ACC112 (cell line): ENCODE data around the gene HOMER3.
A peak's percentile ranks its signal among the peaks of the same experiment; 100 is the strongest.

Experiments
- H2AFZ ChIP-seq: fragments of 200-600 bp; sonication (generic); one replicate; pipeline ENCODE4 v1.6.0; 2017; ENCODE audit warnings: antibody characterized with exemption, low read length; ENCODE audit not compliant: unreplicated experiment
- H3K27ac ChIP-seq: fragments of 200-600 bp; sonication (generic); 2 replicates; pipeline ENCODE4 v1.5.1; 2014; ENCODE audit warnings: low read depth, mild to moderate bottlenecking, antibody characterized with exemption, low read length, moderate library complexity
- H3K27me3 ChIP-seq: fragments of 200-600 bp; sonication (generic); 2 replicates; pipeline ENCODE4 v1.6.1; 2014; ENCODE audit warnings: mild to moderate bottlenecking, antibody characterized with exemption, low read length, moderate library complexity, mixed read lengths; ENCODE audit not compliant: insufficient read depth
- H3K36me3 ChIP-seq: fragments of 200-600 bp; sonication (generic); 2 replicates; pipeline ENCODE4 v1.6.1; 2016; ENCODE audit warnings: mild to moderate bottlenecking, antibody characterized with exemption, low read length, moderate library complexity, mixed read lengths; ENCODE audit not compliant: insufficient read depth
- H3K4me1 ChIP-seq: fragments of 200-600 bp; sonication (generic); one replicate; pipeline ENCODE4 v1.6.1; 2016; ENCODE audit warnings: low read length, mixed read lengths; ENCODE audit not compliant: insufficient read depth, unreplicated experiment, control insufficient read depth
- H3K4me3 ChIP-seq: fragments of 200-600 bp; sonication (generic); 2 replicates; pipeline ENCODE4 v1.5.1; 2014; ENCODE audit warnings: mild to moderate bottlenecking, low read depth, low read length
- H3K79me2 ChIP-seq: fragments of 200-600 bp; sonication (generic); one replicate; pipeline ENCODE4 v1.6.0; 2016; ENCODE audit warnings: low read length; ENCODE audit not compliant: control insufficient read depth, unreplicated experiment, insufficient read depth

HOMER3 gene

DNA sequence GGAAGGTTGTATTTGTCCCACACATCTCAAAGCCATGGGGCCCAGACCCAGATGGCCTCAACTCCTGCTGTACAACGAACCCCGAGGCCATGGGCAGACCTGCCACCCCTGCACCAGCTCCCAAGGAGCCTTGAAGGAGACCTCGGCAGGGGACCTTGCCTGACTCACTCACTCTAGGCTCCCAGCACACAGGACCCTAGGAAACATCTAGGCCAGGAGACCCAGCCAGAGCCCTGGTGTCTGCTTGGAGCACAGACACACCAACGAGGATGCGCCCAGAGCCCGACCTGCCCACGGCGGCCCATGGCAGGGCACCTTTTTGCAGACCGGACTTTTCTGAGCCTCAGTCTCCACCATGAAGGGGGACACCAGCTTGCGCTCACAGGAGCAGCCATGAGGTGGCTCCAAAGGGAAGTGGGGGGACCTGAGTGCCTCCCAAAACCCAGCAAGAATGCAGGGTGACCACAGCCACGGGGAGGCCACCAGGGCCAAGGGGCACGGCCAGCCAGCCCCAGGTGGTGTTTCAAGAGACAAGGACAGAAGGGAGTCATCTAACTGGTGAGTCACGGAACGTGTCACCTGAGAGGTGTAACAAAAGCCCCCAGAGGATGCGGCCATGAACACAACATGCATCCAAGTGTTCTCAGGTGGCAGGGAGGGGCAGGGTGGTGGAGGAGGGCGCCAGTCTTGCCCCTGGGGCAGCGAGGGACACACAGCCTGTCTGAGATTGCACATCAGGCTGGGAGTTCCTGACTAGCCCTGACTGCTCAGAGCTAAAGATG lies 40.1 kb downstream of the HOMER3 start:
- Histone ChIP-seq H3K4me3 (no peak overlapping the region), H3K4me1 (no peaks in the 10 kb centered on the region), H3K27ac (no peak overlapping the region), H2AFZ (no peak overlapping the region), H3K79me2 (no peaks in the 10 kb centered on the region), H3K36me3 (no peaks in the 10 kb centered on the region), H3K27me3 (no peaks in the 10 kb centered on the region)

DNA sequence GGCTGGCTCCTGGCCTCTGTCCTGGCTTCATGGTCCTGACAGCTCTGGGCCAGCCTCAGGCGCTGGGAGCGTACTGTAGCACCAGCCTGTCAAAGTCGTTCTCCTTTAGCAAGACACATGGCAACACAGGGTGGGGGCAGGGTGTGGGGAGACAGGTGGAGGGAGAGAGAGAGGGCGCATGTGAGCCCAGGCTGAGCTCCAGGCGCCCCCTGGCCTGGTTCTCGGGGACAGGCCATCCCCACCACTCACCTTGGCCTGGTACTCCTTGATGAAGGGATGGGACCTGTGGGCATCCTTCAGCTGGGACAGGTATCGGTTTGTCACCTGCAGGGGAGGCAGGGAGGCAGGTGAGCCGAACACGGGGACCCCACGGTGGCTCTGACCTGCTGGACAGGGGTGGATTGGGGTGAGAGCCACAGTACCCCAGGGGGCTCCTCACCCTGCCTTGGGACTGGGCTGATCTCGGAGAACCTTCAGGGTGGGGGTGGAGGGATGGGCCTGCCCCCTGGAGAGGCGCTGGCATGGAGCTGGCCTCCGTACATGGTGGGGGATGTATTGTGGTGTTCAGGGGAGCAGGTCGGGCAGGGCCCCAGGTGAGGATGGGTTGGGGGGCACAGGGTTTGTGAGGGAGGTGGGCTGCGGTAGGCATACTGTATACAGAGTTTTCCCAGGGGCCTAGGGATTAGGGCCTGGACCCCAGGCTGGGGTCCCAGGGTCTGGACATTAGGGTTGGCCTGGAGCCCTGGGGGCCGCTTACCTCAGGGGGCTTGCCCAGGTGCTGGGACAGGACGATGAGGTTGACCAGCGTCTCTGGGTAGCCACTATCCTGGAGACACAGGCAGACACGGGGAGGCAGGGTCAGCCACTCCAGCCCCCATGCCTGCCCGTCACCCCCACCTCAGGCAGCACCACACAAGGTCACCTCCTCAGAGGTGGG lies 41.1 kb downstream of the HOMER3 start:
- no peak overlapping the region for H3K4me3 ChIP-seq
- no peak overlapping the region for H3K27ac ChIP-seq
- H3K36me3 ChIP-seq, result no peaks in the 10 kb centered on the region
- no peak overlapping the region for H2AFZ ChIP-seq
- no peaks in the 10 kb centered on the region for H3K79me2 ChIP-seq
- H3K27me3 ChIP-seq, result no peaks in the 10 kb centered on the region
- H3K4me1 ChIP-seq, result no peaks in the 10 kb centered on the region

DNA sequence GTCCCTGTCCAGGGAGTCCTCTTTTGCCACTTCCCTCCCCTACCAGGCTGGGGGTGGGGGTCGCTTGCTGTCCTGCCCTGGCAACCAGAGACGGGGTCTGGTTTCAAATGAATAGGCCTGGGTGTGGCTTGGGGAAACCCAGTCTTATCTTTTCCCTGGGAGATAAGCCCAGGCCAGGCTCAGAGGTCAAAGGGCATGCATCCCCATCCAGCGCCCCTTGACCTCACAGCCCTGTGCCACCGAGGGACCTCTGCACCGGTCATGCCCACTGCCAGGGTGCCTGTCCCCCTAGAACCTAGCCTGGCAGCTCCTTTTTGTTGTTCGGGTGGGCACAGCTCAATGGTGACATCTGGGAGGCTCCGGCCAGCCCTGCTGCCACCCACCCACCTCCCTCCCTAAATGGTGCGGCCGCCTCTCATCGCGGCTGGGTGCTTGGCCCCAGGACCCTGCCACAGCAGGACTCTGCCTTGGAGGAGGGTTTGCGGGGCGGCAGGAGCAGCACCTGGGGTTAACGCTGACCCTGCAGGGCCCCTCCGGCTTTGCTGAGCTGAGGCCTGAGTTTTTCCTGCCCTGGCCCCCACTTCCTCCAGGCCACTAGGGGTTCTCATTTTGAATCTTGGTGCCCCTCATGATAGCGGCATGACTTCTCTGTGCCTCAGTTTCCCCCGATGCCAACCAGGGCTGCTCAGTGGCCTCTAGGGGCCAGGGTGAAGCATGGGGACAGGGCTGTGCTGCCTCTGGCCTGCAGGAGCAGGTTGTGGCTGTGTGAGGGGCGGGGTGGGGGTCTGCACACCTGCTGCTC lies 42.2 kb downstream of the HOMER3 start:
- H3K4me1 ChIP-seq, result peaks cover 3% of the 10 kb centered on the region

DNA sequence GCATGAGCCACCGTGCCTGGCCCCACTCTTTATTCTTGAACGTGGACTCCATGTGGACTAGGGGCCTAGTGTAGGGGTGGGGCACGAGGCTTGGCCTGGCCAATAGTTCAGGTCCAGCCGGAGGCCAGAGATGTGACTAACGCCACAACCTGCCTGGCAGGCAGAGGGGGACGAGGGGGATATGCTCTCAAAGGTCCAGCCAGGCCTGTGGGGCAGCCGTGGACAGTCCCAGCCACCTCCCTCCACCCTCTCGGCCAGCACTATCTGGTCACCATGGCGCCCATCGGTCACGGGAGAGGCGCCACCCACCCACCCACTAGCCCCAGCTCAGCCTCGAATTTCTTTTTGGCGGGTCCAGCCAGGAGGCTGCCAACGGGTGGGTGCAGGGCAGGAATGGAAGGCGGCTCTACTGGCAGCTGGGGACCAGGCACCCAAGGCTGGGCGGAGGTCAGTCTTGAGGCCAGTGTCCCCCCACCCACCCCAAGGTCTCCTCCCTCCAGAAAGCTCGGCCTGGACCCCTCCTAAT lies 42.9 kb downstream of the HOMER3 start:
- H3K79me2 ChIP-seq, result no peaks in the 10 kb centered on the region
- H3K27me3 ChIP-seq, result no peaks in the 10 kb centered on the region
- no peaks in the 10 kb centered on the region for H3K36me3 ChIP-seq
- H3K4me3 ChIP-seq, result no peak overlapping the region
- H3K4me1 ChIP-seq, result peaks cover 3% of the 10 kb centered on the region
- no peak overlapping the region for H3K27ac ChIP-seq
- H2AFZ ChIP-seq, result no peak overlapping the region

More for the DNA sequence above, 42.2 kb downstream of the HOMER3 start:
- no peaks in the 10 kb centered on the region for H3K36me3 ChIP-seq
- H3K27ac ChIP-seq, result no peak overlapping the region
- no peaks in the 10 kb centered on the region for H3K79me2 ChIP-seq
- no peak overlapping the region for H3K4me3 ChIP-seq
- no peaks in the 10 kb centered on the region for H3K27me3 ChIP-seq
- H2AFZ ChIP-seq, result no peak overlapping the region

DNA sequence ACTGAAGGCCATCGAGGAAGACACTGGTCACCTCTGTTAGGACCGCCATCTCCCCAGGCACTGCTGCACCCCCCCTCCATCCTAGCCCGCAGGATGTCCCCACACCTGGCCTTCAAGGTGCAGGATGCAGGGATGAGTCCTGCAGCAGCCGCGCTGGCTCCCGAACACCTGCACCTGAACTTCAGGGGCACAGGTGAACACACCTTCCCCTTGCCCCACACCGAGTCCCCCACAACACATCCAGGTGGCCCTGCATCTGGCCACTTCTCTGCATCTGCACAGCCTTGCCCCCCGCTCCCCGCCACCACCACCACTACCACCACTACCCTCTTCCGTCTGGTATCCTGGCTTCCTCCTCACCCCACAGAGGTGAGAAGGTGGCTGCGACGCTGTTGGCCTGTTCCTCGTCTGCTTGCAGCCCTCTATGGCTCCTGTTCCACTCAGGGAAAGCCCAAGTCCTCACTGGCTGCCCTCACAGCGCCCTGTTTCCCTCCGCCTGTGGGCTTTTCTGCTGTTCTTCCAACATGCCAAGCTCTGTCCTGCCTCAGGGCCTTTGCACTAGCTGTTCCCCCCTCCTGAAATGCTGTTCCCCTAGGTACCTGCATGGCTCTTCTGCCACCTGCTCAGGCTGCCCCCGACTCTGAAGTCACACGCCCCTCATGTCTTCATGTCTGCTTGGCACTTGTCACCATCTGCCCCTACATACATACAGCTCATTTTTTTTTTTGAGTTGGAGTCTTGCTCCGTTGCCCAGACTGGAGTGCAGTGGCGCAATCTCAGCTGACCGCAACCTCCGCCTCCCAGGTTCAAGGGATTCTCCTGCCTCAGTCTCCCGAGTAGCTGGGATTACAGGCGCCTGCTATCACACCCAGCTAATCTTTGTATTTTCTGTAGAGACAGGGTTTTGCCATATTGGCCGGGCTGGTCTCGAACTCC lies 43.7 kb downstream of the HOMER3 start:
- H3K4me3 ChIP-seq, result no peak overlapping the region
- H3K27ac ChIP-seq, result no peak overlapping the region
- no peaks in the 10 kb centered on the region for H3K79me2 ChIP-seq
- peaks cover 3% of the 10 kb centered on the region for H3K4me1 ChIP-seq
- no peaks in the 10 kb centered on the region for H3K27me3 ChIP-seq
- no peaks in the 10 kb centered on the region for H3K36me3 ChIP-seq
- H2AFZ ChIP-seq, result no peak overlapping the region

DNA sequence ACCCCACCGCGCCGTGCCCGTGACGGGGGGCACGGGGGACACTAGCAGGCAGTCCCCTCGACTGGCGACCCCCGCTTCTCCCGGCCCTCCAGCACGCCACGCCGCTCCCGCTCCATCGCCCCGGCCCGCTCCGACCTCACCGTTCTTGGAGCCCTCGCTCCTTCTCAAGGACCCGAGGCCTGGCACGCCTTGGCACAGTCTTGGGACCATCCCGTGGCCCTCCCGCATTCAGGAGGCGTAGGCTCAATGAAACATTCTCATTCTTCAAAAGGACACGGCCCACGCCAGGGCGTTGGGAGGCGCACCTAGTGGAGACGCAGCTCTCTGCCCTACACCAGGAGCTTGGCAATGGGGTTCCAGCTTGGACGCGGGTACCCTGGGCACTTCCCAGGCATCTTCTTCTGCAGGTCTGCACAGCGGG lies 44.6 kb downstream of the HOMER3 start:
- Histone ChIP-seq H3K27ac (no peak overlapping the region), H2AFZ (no peak overlapping the region), H3K4me1 (peaks cover 3% of the 10 kb centered on the region), H3K4me3 (0 out of 2 replicates have a peak overlapping the region, but pooled peaks have one; percentile 16), H3K36me3 (no peaks in the 10 kb centered on the region), H3K79me2 (no peaks in the 10 kb centered on the region), H3K27me3 (no peaks in the 10 kb centered on the region)

DNA sequence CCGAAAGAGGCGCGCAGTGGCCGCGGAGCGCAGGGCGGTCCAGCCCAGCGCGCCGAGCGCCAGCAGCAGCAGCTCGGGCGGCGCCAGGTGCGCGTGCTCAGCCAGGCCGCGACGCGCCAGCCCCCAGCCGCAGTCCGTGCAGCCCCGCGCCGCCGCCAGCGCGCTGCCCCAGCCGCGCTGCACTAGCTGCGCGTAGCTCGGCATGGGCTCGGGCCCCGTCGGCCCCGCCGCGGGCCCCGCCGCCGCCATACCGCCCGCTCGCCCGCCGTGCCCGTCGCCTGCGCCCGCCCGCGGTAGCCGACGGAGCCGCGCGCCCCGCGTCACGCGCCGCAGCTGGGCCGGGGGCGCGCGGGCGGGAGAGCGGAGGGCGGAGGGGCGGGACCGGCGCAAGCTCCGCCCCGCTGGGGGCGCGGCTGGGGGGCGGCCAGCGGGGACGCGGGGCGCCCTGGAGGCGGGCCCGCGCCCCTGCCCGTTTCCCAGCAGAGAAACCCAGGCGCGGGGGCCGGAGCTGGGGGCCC lies 45.1 kb downstream of the HOMER3 start, which contains the start of gene CERS1:
Gene CERS1, minus strand, starts transcription at position 335 of the 518 bp plus-strand sequence. Its CDS starts 86 bp downstream, at position 249.
- peaks cover 3% of the 10 kb centered on the region for H3K4me1 ChIP-seq
- no peaks in the 10 kb centered on the region for H3K27me3 ChIP-seq
- no peak within 1 kb of the TSS for H2AFZ ChIP-seq
- no peak within 1 kb of the TSS for H3K27ac ChIP-seq
- no peaks in the 10 kb centered on the region for H3K79me2 ChIP-seq
- peak within 1 kb of the TSS; percentile 79 for H3K4me3 ChIP-seq
- H3K36me3 ChIP-seq, result no peaks in the 10 kb centered on the region

DNA sequence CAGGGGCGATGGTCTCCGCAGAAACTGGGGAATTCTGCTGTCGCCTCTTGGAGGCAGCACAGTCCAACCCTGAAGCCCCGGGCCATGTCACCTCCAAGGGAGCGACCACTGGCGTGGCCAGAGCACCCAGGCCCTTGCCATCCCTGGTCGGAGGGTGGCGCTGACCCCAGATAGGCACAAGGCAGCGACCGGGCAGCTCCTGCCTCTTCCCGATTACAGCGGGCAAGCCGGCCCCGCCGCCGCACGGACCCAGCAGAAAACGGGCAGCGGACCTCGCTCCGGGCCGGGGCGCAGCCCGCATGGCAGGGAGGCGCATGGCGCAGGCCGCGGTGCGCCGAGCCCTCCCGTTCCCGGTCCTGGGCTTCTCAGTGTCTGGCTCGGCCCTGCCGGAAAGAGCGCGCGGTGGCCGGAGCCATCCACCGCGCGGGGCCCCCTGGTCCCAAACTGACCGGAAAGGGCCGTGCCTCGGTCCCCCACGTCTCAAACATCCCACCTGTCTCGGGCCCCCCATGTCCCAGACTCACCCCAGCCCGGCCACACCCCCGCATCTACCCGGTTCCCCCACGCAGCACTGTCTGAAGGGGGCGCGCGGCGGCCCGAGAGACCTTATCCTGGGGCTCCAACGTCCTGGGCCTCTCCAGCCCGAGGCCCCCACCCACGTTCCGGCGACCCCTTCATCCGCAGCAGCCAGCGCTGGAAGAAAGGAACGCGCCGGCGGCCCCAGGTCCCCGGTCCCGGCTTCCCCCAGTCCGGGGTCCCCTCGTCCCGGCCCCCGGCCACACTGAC lies 45.8 kb downstream of the HOMER3 start:
- Histone ChIP-seq H3K27ac (no peak overlapping the region), H3K79me2 (no peaks in the 10 kb centered on the region), H3K27me3 (no peaks in the 10 kb centered on the region), H2AFZ (no peak overlapping the region), H3K4me1 (peaks cover 3% of the 10 kb centered on the region), H3K4me3 (peak overlapping the region; percentile 79), H3K36me3 (no peaks in the 10 kb centered on the region)
